ENCODE measurements around the gene ELK4.

DNA sequence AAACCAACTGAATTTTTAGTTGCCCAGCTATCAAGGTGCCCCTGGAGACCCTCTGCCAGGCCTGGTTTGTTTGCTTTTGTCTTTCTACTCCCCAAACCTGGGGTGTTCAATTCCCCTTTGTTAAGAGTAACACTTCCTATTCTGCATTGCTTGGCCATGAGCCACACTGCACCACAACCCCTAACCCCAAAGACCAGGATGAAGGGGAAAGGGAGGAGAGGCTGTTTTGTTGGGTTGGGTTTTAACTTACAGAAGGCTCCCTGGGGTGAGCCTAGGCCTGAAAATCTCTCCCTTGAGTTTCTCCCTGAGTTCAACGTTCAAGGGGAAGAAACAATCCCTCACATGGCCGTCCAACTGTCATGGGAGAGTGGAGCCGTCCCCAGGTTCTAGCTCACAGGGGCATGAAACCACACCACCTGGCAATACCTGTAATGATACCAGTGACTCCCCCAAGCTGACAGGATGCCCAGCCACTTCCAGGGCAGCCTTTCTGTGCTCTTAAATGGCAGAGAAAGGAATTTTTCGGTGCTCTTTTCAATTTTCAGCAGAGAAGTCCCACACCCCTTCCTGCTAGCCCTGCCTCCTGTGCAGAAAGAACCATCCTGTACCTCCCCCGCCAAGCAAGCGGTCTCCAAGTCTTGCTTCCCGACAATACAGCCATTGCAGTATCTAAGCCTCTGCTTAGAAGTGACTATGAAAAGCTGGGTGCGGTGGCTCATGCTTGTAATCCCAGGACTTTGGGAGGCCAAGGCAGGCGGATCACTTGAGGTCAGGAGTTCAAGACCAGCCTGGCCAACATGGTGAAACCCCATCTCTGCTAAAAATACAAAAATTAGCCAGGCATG, 33.6 kb upstream of the ELK4 start:
- TF ChIP-seq POLR2AphosphoS5 (IDR thresholded peaks at IDR 0.05; ENCODE audit: low read depth, low read length): no peak
- TF ChIP-seq, protein P1, sequence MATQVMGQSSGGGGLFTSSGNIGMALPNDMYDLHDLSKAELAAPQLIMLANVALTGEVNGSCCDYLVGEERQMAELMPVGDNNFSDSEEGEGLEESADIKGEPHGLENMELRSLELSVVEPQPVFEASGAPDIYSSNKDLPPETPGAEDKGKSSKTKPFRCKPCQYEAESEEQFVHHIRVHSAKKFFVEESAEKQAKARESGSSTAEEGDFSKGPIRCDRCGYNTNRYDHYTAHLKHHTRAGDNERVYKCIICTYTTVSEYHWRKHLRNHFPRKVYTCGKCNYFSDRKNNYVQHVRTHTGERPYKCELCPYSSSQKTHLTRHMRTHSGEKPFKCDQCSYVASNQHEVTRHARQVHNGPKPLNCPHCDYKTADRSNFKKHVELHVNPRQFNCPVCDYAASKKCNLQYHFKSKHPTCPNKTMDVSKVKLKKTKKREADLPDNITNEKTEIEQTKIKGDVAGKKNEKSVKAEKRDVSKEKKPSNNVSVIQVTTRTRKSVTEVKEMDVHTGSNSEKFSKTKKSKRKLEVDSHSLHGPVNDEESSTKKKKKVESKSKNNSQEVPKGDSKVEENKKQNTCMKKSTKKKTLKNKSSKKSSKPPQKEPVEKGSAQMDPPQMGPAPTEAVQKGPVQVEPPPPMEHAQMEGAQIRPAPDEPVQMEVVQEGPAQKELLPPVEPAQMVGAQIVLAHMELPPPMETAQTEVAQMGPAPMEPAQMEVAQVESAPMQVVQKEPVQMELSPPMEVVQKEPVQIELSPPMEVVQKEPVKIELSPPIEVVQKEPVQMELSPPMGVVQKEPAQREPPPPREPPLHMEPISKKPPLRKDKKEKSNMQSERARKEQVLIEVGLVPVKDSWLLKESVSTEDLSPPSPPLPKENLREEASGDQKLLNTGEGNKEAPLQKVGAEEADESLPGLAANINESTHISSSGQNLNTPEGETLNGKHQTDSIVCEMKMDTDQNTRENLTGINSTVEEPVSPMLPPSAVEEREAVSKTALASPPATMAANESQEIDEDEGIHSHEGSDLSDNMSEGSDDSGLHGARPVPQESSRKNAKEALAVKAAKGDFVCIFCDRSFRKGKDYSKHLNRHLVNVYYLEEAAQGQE (IDR thresholded peaks at IDR 0.05; ENCODE audit: insufficient read depth in 1 of 2, low read depth in 2 of 2, low read length in 2 of 2): no peak
- TF ChIP-seq TAF1 (IDR thresholded peaks at IDR 0.05; ENCODE audit: borderline replicate concordance, insufficient read depth, low read length): no peak
- no peak for TF ChIP-seq SIN3A (IDR thresholded peaks at IDR 0.05; ENCODE audit: borderline replicate concordance, insufficient read depth, low read length)
- TF ChIP-seq FOXP2 (optimal IDR thresholded peaks at IDR 0.05; ENCODE audit: borderline replicate concordance, extremely low read depth, extremely low read length, insufficient read depth): no peak
